Subcutaneous abdominal adipose tissue (tissue), 5 donors: ENCODE data around the gene NDC80.

Source experiments
- H3K27ac ChIP-seq: one replicate; pipeline ENCODE4 v1.7.0; 2013; ENCODE audit warnings: low read depth, mild to moderate bottlenecking, inconsistent platforms, low read length, moderate library complexity
- H3K27me3 ChIP-seq, 5 donors: one replicate each; pipeline ENCODE4 v1.7.0; 2013; ENCODE audit warnings: low read length in 5 of 5, inconsistent platforms in 1 of 5; ENCODE audit not compliant: control insufficient read depth in 5 of 5, insufficient read depth in 4 of 5
- H3K36me3 ChIP-seq, 5 donors: one replicate each; pipeline ENCODE4 v1.7.0; 2013; ENCODE audit warnings: low read length in 5 of 5; ENCODE audit not compliant: control insufficient read depth in 5 of 5, insufficient read depth in 5 of 5
- H3K4me1 ChIP-seq, 5 donors: one replicate each; pipeline ENCODE4 v1.7.0; 2013; ENCODE audit warnings: low read length in 5 of 5, mild to moderate bottlenecking in 3 of 5, moderate library complexity in 1 of 5; ENCODE audit not compliant: control insufficient read depth in 5 of 5, insufficient read depth in 5 of 5
- H3K4me3 ChIP-seq, 5 donors: one replicate each; pipeline ENCODE4 v1.7.0; 2013; ENCODE audit warnings: low read length in 5 of 5, low read depth in 1 of 5
- H3K9ac ChIP-seq, 5 donors: one replicate each; pipeline ENCODE4 v1.7.0; 2013; ENCODE audit warnings: low read length in 5 of 5, mild to moderate bottlenecking in 4 of 5, moderate library complexity in 3 of 5
- H3K9me3 ChIP-seq, 5 donors: one replicate each; pipeline ENCODE4 v1.7.0; 2013; ENCODE audit warnings: low read length in 5 of 5; ENCODE audit not compliant: control insufficient read depth in 5 of 5
- donor health status: healthy.
- donor health status: healthy.
- donor health status: healthy.
- donor health status: healthy.
- donor health status: healthy.

NDC80 gene

DNA sequence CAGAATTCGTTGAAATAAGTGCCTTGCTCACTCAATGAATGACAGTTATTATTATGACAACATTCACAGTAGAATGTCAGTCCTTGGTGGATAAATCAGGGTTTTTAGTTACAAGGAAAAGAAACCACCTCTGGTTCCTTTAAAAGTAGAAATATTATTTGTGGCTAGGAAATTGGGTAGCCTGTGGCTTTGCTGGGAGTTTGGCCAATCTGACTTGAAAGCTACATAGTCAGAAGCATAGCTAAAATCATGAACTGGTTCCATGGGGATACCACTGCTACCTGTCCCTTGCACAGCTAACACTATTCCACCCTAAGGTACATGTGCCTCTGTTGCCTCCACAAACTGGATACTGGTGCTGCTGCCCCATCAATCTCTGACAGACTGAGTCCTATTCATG, 71.4 kb downstream of the NDC80 start:
- no peak overlapping the region for H3K9ac ChIP-seq
- H3K9me3 ChIP-seq = no peaks in the 10 kb centered on the region
- no peak overlapping the region for H3K27ac ChIP-seq
- H3K36me3 ChIP-seq = no peaks in the 10 kb centered on the region
- peaks cover 0 to 17% (median 5%) of the 10 kb centered on the region in 5 donors for H3K4me1 ChIP-seq
- H3K27me3 ChIP-seq = no peaks in the 10 kb centered on the region
- no peak overlapping the region for H3K4me3 ChIP-seq

DNA sequence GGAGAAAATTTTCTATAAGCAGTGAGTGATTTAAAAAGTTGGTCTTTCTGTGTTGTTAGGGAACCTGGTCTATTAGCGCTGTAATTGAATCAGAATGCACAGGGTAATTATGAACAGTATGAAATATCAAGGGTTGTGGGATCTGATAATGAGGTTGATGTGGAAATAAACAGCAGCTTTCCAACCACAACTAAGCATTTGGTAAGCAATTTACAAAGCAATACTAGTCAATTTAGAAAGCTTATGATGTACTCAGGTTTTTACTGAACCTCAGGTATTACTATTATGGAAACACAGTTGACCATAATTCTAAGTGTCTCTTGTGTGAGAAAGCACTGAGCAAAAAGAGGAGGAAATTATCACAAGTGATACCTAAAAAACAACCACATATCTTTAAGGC, 73.2 kb downstream of the NDC80 start:
- no peak overlapping the region for H3K27ac ChIP-seq

DNA sequence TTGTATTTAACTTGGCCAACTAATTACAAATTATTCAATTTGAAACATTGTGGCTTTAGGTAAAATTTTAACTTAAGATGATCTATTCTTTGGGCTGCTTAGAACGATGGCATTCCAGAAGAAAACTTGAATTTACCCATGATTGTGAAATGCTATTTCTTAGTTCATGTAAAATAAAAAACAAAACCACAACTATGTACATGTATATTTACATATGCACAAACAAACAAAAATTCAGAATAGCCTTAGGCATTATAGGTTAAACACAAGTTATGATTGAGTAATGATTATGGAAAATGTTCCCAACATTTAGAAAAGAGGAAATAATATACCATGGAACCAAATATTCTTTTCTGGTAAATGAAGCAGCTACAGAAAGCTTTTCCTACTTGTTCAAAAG, 80.6 kb downstream of the NDC80 start:
- H3K27ac ChIP-seq = no peak overlapping the region
- no peaks in the 10 kb centered on the region for H3K9me3 ChIP-seq
- no peak overlapping the region for H3K4me3 ChIP-seq
- H3K27me3 ChIP-seq = no peaks in the 10 kb centered on the region
- peaks cover 0 to 21% (median 9%) of the 10 kb centered on the region in 5 donors for H3K4me1 ChIP-seq
- no peaks in the 10 kb centered on the region for H3K36me3 ChIP-seq
- H3K9ac ChIP-seq = no peak overlapping the region

More for the DNA sequence above, 73.2 kb downstream of the NDC80 start:
- Histone ChIP-seq H3K4me1 (peaks cover 0 to 16% (median 5%) of the 10 kb centered on the region in 5 donors), H3K36me3 (no peaks in the 10 kb centered on the region), H3K27me3 (no peaks in the 10 kb centered on the region), H3K4me3 (no peak overlapping the region), H3K9me3 (no peaks in the 10 kb centered on the region), H3K9ac (no peak overlapping the region)

DNA sequence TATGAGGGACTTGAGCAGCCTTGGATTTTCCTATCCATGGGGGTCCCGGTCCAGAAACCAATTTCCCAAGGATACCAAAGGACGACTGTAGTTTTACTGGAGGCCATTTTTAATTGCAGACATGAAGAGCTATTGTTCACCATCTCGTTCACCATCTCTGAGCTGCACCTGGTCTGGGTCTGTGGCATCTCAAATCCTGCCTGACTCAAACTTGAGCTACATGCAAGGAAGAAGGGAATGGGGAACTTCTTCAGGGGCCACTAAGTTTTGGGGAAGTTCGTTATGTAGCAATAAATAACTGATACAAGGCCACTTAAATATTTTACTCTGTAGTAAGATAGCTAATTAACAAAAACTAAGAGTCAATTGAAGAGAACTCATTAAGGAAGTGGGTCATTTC, 82.1 kb downstream of the NDC80 start:
- H3K4me3 ChIP-seq = no peak overlapping the region
- no peaks in the 10 kb centered on the region for H3K27me3 ChIP-seq
- no peak overlapping the region for H3K9ac ChIP-seq
- no peaks in the 10 kb centered on the region for H3K36me3 ChIP-seq
- no peaks in the 10 kb centered on the region for H3K9me3 ChIP-seq
- peaks cover 0 to 36% (median 24%) of the 10 kb centered on the region in 5 donors for H3K4me1 ChIP-seq
- H3K27ac ChIP-seq = no peak overlapping the region

DNA sequence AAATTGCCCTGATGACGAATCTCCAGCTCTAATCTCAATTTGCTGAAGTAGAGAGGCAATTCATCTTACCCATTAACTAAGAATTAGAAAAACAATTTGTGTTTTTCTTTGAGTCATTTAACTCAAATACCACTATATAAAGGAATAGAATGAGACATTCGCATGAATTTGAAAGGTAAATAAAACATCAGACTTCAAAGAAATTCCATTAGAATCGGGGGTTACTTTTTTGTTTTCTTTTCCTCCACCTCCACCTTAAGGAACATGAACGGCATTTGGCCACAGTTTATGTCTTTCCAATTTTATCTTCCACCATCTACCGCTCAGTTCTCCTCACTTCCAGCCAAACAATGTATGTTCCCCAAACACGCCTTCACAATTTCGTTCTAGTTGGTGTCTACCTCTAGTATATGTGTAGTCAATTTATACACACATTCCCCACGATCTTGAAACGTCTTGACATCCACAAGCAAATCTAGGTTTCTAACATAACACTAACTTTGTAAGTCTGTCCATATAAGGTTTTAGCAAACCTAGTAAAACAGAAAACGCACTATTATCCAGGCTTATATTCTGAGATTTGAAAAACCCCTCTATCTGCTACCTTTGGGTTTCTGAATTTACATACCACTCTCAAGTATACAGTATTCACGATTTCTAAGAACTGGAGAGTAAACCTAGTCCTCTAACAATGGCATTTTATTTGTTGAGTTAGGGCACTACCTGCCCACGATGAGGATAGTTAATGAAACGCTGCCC, 83.0 kb downstream of the NDC80 start:
- no peaks in the 10 kb centered on the region for H3K9me3 ChIP-seq
- no peaks in the 10 kb centered on the region for H3K36me3 ChIP-seq
- H3K9ac ChIP-seq = peak overlapping the region; percentile 21 to 98 (median 92)
- H3K4me1 ChIP-seq = peaks cover 0 to 36% (median 27%) of the 10 kb centered on the region in 5 donors
- peak overlapping the region; percentile 94 for H3K27ac ChIP-seq
- peak overlapping the region; percentile 77 to 95 (median 90) for H3K4me3 ChIP-seq
- H3K27me3 ChIP-seq = no peaks in the 10 kb centered on the region

DNA sequence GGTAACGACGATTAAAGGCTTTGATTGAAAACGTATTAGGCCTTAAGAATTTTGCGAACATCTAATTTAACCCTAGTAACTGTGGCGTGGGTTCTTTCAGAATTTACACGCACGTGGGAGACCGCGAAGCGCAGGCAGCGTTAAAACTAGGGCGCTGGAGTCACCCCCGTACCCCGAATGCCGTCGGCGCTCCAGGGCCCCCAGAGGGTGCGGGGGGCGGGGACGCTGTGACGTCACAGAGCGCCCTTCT, 83.5 kb downstream of the NDC80 start:
- Histone ChIP-seq H3K4me3 (peak overlapping the region; percentile 77 to 95 (median 90)), H3K4me1 (peaks cover 0 to 36% (median 27%) of the 10 kb centered on the region in 5 donors), H3K9ac (peak overlapping the region; percentile 21 to 98 (median 92)), H3K27ac (peak overlapping the region; percentile 94), H3K9me3 (no peaks in the 10 kb centered on the region), H3K36me3 (no peaks in the 10 kb centered on the region), H3K27me3 (no peaks in the 10 kb centered on the region)

DNA sequence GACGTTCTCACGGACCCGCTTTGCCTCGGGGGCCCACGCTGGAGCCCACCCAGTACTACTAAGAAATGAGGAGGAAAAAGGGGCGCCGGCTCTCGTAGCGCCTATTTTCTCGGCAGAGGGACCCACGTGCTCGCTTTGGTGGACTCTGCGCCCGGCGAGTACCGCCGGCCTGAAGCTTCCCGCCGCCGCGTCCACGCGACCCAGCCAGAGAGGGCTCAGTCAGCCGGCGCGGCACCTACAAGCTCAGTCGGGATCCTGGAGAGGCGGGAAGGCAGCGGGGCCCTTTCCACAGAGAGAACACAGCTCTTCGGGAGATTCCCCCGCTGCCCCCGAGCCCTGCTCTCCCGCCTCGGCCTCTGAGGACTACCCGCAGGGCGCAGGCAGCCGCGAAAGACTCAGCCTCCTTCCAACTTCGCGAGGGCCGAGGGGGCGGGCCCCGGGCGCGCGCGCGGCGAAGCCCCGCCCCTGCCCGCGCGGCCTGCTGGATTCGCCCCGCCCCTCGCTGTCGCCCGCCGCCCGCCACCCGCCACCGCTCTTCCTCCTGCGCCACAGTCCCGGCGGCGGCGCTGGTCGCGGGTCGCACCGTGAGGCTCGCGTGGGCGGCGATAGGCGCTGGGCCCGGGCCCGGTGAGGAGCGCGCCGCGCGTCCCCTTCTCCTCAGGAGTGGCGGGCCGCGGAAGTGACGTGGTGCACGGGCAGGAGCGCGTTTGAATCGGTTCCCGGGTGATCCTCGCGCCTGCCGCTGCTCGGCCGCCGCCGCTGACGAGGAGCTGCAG, 84.0 kb downstream of the NDC80 start, which contains the start of gene SMCHD1:
Gene SMCHD1, plus strand, starts transcription at position 549 of the 776 bp plus-strand sequence. CDS start 350 bp downstream, outside the sequence.
- Histone ChIP-seq H3K27me3 (no peaks in the 10 kb centered on the region), H3K9me3 (no peaks in the 10 kb centered on the region), H3K27ac (peak within 1 kb of the TSS; percentile 96), H3K4me3 (peak within 1 kb of the TSS; percentile 81 to 97 (median 92)), H3K4me1 (peaks cover 0 to 36% (median 27%) of the 10 kb centered on the region in 5 donors), H3K9ac (peak within 1 kb of the TSS; percentile 85 to 98 (median 94)), H3K36me3 (no peaks in the 10 kb centered on the region)

DNA sequence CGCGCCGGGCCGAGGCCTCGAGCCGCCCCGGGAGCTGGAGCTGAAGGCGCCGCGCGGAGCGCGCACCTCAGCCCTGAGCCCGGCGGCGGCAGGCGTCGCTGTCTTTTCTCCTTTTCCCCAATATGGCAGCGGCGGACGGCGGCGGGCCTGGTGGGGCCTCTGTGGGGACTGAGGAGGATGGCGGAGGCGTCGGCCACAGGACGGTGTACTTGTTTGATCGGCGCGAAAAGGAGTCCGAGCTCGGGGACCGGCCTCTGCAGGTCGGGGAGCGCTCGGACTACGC, 84.5 kb downstream of the NDC80 start:
- H3K9me3 ChIP-seq = no peaks in the 10 kb centered on the region
- H3K27me3 ChIP-seq = no peaks in the 10 kb centered on the region
- H3K36me3 ChIP-seq = no peaks in the 10 kb centered on the region
- peak overlapping the region; percentile 85 to 98 (median 93) for H3K9ac ChIP-seq
- peaks cover 0 to 36% (median 27%) of the 10 kb centered on the region in 5 donors for H3K4me1 ChIP-seq
- peak overlapping the region; percentile 96 for H3K27ac ChIP-seq
- H3K4me3 ChIP-seq = peak overlapping the region; percentile 81 to 97 (median 92)

DNA sequence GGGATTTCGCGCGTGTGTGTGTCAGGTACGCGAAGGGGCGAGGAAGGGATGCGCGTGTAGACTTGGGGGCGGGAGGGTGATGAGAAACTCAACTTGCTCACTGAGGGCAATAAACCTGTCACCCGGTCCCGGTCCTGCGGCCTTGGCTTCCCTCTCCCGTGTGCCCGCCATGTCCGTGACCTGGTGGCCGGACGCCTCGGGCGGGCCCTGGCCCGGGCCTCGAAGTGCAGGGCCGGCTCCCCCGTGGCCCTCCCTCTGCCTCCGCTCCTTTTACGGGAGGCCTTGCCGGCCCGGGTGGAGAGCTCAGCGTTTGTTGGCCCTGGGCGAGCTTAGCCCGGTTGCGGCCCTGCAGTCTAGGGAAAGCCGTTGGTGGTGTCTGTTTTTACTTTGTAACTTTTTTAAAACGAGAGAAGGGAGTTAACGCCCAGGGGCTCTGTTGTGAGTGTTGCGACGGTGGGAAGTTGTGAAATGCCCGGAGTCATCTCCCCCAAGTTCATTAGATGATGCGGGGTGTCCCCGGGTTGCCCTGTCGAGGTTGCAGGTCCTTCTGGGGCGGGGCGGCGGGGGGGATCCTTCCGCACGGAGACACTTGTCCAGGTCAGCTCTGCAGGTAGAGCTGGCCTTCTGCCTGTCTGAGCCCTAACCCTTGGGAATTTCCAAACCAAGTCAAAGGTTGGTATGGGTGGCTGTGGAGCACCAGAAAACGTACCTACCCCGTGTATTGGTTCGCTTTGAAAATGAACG, 85.1 kb downstream of the NDC80 start:
- H3K4me3 ChIP-seq = peak overlapping the region; percentile 81 to 97 (median 92)
- peak overlapping the region; percentile 96 for H3K27ac ChIP-seq
- H3K4me1 ChIP-seq = peaks cover 0 to 36% (median 27%) of the 10 kb centered on the region in 5 donors
- H3K9me3 ChIP-seq = no peaks in the 10 kb centered on the region
- H3K9ac ChIP-seq = peak overlapping the region; percentile 85 to 98 (median 93)
- H3K27me3 ChIP-seq = no peaks in the 10 kb centered on the region
- H3K36me3 ChIP-seq = no peaks in the 10 kb centered on the region
